SK-N-MC (cell line): Measurements from ENCODE around the gene IL36B.

ENCODE experiments used
- DNase-seq: peaks from one replicate; pipeline ENCODE4 v3.0.0-alpha.2; 2011; ENCODE audit warnings: low read depth, low spot score
- H3K27ac ChIP-seq: fragments of 200-600 bp; sonication (generic); 2 replicates; pipeline ENCODE4 v1.5.1; 2016; ENCODE audit warnings: mixed run types
- H3K36me3 ChIP-seq: fragments of 200-600 bp; sonication (generic); 2 replicates; pipeline ENCODE4 v1.6.1; 2017; ENCODE audit warnings: antibody characterized with exemption, low read length, mixed read lengths; ENCODE audit not compliant: insufficient read depth
- H3K4me3 ChIP-seq: fragments of 200-600 bp; sonication (generic); 2 replicates; pipeline ENCODE4 v1.5.1; 2016
- H3K9ac ChIP-seq: fragments of 200-600 bp; sonication (generic); 2 replicates; pipeline ENCODE4 v1.8.0; 2017; ENCODE audit warnings: mixed run types, mixed read lengths; ENCODE audit not compliant: insufficient read length
- H3K9me3 ChIP-seq: fragments of 200-600 bp; sonication (generic); 2 replicates; pipeline ENCODE4 v1.6.1; 2017; ENCODE audit warnings: low read depth, mild to moderate bottlenecking, antibody characterized with exemption, low read length, moderate library complexity, mixed read lengths
- EZH2 ChIP-seq: fragments of 200-600 bp; sonication (generic); IDR thresholded peaks from one replicate; pipeline ENCODE4 v1.6.1; 2017; ENCODE audit warnings: antibody characterized with exemption
- FOXP2 ChIP-seq: optimal IDR thresholded peaks from 2 replicates; pipeline ENCODE3; 2011; ENCODE audit warnings: mild to moderate bottlenecking, moderate library complexity; ENCODE audit not compliant: insufficient read depth; ENCODE audit errors: extremely low read length, control extremely low read depth

IL36B gene

DNA sequence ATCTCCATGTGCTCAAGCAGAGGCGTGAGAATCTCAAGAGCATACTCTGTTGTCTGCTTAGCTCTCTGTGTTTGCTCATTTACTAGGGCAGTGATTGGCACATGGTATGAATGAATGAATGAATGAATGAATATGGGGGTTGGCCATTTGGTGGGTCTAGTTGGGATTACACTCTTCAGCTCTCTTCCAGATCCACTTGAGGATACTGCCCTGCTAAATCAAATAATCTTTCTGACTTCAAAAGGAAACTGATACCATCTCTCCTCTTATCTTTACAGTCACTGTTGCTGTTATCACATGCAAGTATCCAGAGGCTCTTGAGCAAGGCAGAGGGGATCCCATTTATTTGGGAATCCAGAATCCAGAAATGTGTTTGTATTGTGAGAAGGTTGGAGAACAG is 72.9 kb downstream of the IL36B start:
- no peak for DNase-seq
- no peaks in the 10 kb centered on the region for H3K9me3 ChIP-seq
- H3K9ac ChIP-seq, result no peak overlapping the region
- no peaks in the 10 kb centered on the region for H3K36me3 ChIP-seq
- no peak overlapping the region for H3K4me3 ChIP-seq
- TF ChIP-seq EZH2 (no peak), FOXP2 (no peak)
- no peak overlapping the region for H3K27ac ChIP-seq

DNA sequence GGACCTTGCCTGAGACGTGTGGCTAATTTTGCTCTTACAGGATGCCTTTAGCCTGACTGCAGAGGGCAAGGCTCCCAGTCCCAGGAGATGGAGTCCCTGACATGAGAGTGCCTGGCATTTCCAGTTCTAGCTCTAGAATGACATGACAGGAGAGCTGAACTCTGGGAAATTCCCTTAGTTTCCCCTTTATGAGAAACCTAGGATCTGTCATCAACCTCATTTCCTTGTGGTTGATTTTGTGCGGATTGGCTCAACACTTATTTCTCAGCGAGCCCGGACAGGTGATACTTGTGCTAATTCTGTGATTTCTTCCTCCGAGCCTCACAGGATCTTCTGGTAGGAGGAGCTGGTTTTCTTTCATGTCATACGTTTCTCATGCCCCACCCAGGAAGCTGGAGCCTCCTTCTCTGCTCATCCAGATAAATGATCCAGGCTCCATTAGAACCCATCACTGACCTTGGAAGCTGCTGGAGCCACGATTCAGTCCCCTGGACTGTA is 75.1 kb downstream of the IL36B start, which contains the start of gene IL36G:
TSS of gene IL36G (plus strand) at position 448 of the 498 bp plus-strand sequence. CDS start 633 bp downstream, outside the sequence.
- no peaks in the 10 kb centered on the region for H3K9me3 ChIP-seq

More for the DNA sequence above, 75.1 kb downstream of the IL36B start, which contains the start of gene IL36G:
- no peaks in the 10 kb centered on the region for H3K36me3 ChIP-seq
- no peak within 1 kb of the TSS for H3K4me3 ChIP-seq
- DNase-seq, result no peak
- H3K27ac ChIP-seq, result no peak within 1 kb of the TSS
- TF ChIP-seq FOXP2, result no peak
- H3K9ac ChIP-seq, result no peak within 1 kb of the TSS
